K562 (cell line): Measurements from ENCODE around the gene BMPR2. TPM values are rescaled to one million over a fixed set of nuclear protein-coding genes. Genes with fewer than 3 reads are reported as not detected.
"Not testable (repeated sequence)": the region's sequence is repeated elsewhere in the genome, so short reads cannot be mapped to it uniquely, and the experiment has no call there.

Source experiments
- ATAC-seq: fragments of 200-7000 bp; cut with Tn5 transposase; 3 replicates; pipeline ENCODE4 v1.9.1; 2020; ENCODE audit warnings: moderate library complexity
- BruUV-seq: library from RNA; stranded (reverse); fragments of 400-500 nt; replicated peaks from 2 replicates; lab custom pipeline; 2021; lab: Mats Ljungman, UMichigan
- CTCF ChIA-PET: fragments of 300-600 bp; formaldehyde crosslinking; extraction: SDS; loops from one replicate; lab custom pipeline; 2021; ENCODE audit warnings: low intra/inter-chr PET ratio; lab: Yijun Ruan, JAX
- POLR2A ChIA-PET: fragments of 300-600, 350-650 bp; sonication (Branson Sonifier 250); formaldehyde crosslinking; extraction: SDS; loops from one replicate; lab custom pipeline; 2021; ENCODE audit warnings: antibody characterized with exemption, inconsistent platforms; lab: Yijun Ruan, JAX
- DNase-seq, 4 experiments: peaks; one replicate each; pipeline versions ENCODE4 v3.0.0 to v3.0.0-alpha.2; 2011 to 2018; ENCODE audit warnings: low spot score in 3 of 4, mixed read lengths in 3 of 4; ENCODE audit errors: extremely low read depth in 1 of 4
- FAIRE-seq: peaks from 2 replicates; lab custom pipeline; 2011; peaks lifted over from hg19 to GRCh38; lab: Jason Lieb, UNC
- H2AFZ ChIP-seq: 2 replicates; pipeline ENCODE4 v1.6.0; 2011; ENCODE audit warnings: low read depth, low read length, control low read depth, inconsistent platforms
- H3K27ac ChIP-seq: fragments of 200-600 bp; 3 replicates; pipeline ENCODE4 v1.8.0; 2011; ENCODE audit warnings: low read depth, mild to moderate bottlenecking, control low read depth, inconsistent platforms, low read length, moderate library complexity, mixed read lengths; ENCODE audit errors: extremely low read depth
- H3K27me3 ChIP-seq, 2 experiments: fragments of 300-600 bp in 1 of 2; 2 replicates in 1 of 2; 3 replicates in 1 of 2; pipeline versions ENCODE4 v1.6.0 to v1.8.0; 2011; ENCODE audit warnings: inconsistent platforms in 2 of 2, low read length in 2 of 2, mild to moderate bottlenecking in 1 of 2, mixed read lengths in 1 of 2, moderate library complexity in 1 of 2; ENCODE audit not compliant: control insufficient read depth in 2 of 2, insufficient read depth in 2 of 2
- H3K36me3 ChIP-seq: fragments of 300-600 bp; 3 replicates; pipeline ENCODE4 v1.8.0; 2011; ENCODE audit warnings: mild to moderate bottlenecking, low read length, inconsistent platforms; ENCODE audit not compliant: control insufficient read depth, insufficient read depth
- H3K4me1 ChIP-seq, 2 experiments: fragments of 200-600 bp in 1 of 2; replicated peaks in 1 of 2; 2 replicates in 1 of 2; 3 replicates in 1 of 2; pipeline versions ENCODE4 v1.5.1 to v1.8.0; 2011; ENCODE audit warnings: inconsistent platforms in 2 of 2, low read length in 2 of 2, mild to moderate bottlenecking in 1 of 2, mixed read lengths in 1 of 2, moderate library complexity in 1 of 2; ENCODE audit not compliant: control insufficient read depth in 2 of 2, insufficient read depth in 2 of 2
- H3K4me2 ChIP-seq: 2 replicates; pipeline ENCODE4 v1.6.1; 2011; ENCODE audit warnings: low read length, control low read depth, inconsistent platforms, mixed read lengths; ENCODE audit not compliant: insufficient read depth
- H3K4me3 ChIP-seq: fragments of 200-600 bp; sonication (generic), shearing (Covaris generic); 2 replicates; pipeline ENCODE4 v1.5.1; 2016; ENCODE audit warnings: control low read depth, inconsistent platforms
- H3K79me2 ChIP-seq: fragments of 200-600 bp; 3 replicates; pipeline ENCODE4 v1.8.0; 2011; ENCODE audit warnings: low read length, inconsistent platforms; ENCODE audit not compliant: control insufficient read depth, insufficient read depth
- H3K9ac ChIP-seq, 2 experiments: 2 replicates each; pipeline versions ENCODE4 v1.6.0 to v1.6.1; 2011; ENCODE audit warnings: low read depth in 2 of 2, low read length in 2 of 2, control low read depth in 1 of 2, inconsistent platforms in 1 of 2, mild to moderate bottlenecking in 1 of 2, mixed read lengths in 1 of 2; ENCODE audit not compliant: insufficient read depth in 1 of 2
- H3K9me1 ChIP-seq: one replicate; pipeline ENCODE4 v1.6.0; 2011; ENCODE audit warnings: inconsistent platforms, mild to moderate bottlenecking, low read length, moderate library complexity; ENCODE audit not compliant: control insufficient read depth, insufficient read depth
- H3K9me3 ChIP-seq: replicated peaks from 2 replicates; pipeline ENCODE4 v1.5.1; 2011; ENCODE audit warnings: low read depth, low read length, inconsistent platforms; ENCODE audit not compliant: control insufficient read depth, insufficient read depth
- H4K20me1 ChIP-seq: replicated peaks from 2 replicates; pipeline ENCODE4 v1.6.1; 2011; ENCODE audit warnings: low read length, inconsistent platforms, mixed read lengths; ENCODE audit not compliant: control insufficient read depth, insufficient read depth
- CHCHD3 ChIP-seq: fragments of 250-450 bp; sonication (Bioruptor Pico); IDR thresholded peaks from 2 replicates; pipeline ENCODE4 v2.1.2; 2022; ENCODE audit warnings: mild to moderate bottlenecking
- TAF15 ChIP-seq: fragments of 200-400 bp; formaldehyde crosslinking; IDR thresholded peaks from 2 replicates; pipeline ENCODE4 v1.6.1; 2017; ENCODE audit warnings: mild to moderate bottlenecking, low read depth, low read length, moderate library complexity
- WGBS: fragments of 100-300 bp; shearing (Covaris generic); methylation state at CpG from one replicate; pipeline ENCODE4 v1.1.6; 2016; ENCODE audit warnings: low coverage, mixed read lengths; ENCODE audit not compliant: insufficient coverage; ENCODE audit errors: missing lambda C conversion rate; 5-methylcytosine and 5-hydroxymethylcytosine counted together
- in situ Hi-C: fragments of 300-500 bp; cut with MboI; formaldehyde crosslinking; loops from 4 replicates; pipeline ENCODE4 v1.15.0; 2018; ENCODE audit warnings: inconsistent platforms, mixed read lengths
- intact Hi-C: fragments of 100-400 bp; cut with micrococcal nuclease; formaldehyde crosslinking; loops from 2 replicates; pipeline ENCODE4 v1.14.2; 2022
- polyA plus RNA-seq, 8 experiments: library from polyadenylated mRNA; depleted of rRNA in 4 of 8; stranded (reverse) in 5 of 8; unstranded in 3 of 8; fragments of >200 nt; fragmentation: Nextera tagmentation in 2 of 8; fragmentation: Illumina TruSeq in 1 of 8; extraction: Ambion mirVana in 2 of 8; extraction: Trizol in 1 of 8; gene quantifications; 2 replicates each; pipeline versions ENCODE4 v1.2.1 to v1.2.3, GENCODE V29; 2011 to 2014; ENCODE audit warnings: inconsistent platforms in 1 of 8, missing spikeins in 1 of 8
- total RNA-seq, 7 experiments: library from RNA; depleted of rRNA in 6 of 7; stranded (reverse); fragments of >200 nt in 6 of 7; fragmentation: Illumina TruSeq in 2 of 7; extraction: Trizol in 2 of 7; gene quantifications; 2 replicates each; pipeline versions ENCODE4 v1.2.1 to v1.2.3, GENCODE V29; 2011 to 2021; ENCODE audit warnings: low replicate concordance in 1 of 7
- TF ChIP-seq, protein P1 (sequence below): sonication (generic); formaldehyde crosslinking; IDR thresholded peaks from 2 replicates; pipeline ENCODE4 v1.8.0; 2023; ENCODE audit warnings: mild to moderate bottlenecking, missing genetic modification reagents

The BMPR2 gene
- total and polyA plus RNA-seq, 9 of the 15 experiments (the other 6 are each of a cell fraction or from before 2014, with no cell fraction given), result 0.73 to 5.0 (median 3.3) TPM

DNA sequence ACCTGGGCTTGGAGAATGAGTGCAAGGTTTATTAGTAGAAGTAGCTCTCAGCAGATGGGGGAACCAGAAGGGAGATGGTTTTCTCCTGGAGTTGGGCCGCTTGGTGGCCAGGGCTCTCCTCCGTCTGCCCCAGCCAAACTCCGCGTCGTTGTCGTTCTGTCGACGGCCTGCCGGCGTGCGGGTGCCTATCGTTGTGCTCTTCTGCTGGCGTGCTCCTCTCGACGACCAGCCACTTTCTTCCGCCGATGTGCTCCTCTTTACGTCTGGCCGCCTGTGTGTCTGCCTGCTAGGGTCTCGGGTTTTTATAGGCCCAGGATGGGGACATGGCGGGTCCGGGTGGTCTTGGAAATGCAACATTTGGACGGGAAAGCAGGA is 119.1 kb downstream of the BMPR2 start (continued):
- TF ChIP-seq, protein P1, sequence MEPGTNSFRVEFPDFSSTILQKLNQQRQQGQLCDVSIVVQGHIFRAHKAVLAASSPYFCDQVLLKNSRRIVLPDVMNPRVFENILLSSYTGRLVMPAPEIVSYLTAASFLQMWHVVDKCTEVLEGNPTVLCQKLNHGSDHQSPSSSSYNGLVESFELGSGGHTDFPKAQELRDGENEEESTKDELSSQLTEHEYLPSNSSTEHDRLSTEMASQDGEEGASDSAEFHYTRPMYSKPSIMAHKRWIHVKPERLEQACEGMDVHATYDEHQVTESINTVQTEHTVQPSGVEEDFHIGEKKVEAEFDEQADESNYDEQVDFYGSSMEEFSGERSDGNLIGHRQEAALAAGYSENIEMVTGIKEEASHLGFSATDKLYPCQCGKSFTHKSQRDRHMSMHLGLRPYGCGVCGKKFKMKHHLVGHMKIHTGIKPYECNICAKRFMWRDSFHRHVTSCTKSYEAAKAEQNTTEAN (CRISPR knock-in tag), result no peak
- TF ChIP-seq CHCHD3 (CRISPR knock-in tag) (no peak), TAF15 (no peak)

DNA sequence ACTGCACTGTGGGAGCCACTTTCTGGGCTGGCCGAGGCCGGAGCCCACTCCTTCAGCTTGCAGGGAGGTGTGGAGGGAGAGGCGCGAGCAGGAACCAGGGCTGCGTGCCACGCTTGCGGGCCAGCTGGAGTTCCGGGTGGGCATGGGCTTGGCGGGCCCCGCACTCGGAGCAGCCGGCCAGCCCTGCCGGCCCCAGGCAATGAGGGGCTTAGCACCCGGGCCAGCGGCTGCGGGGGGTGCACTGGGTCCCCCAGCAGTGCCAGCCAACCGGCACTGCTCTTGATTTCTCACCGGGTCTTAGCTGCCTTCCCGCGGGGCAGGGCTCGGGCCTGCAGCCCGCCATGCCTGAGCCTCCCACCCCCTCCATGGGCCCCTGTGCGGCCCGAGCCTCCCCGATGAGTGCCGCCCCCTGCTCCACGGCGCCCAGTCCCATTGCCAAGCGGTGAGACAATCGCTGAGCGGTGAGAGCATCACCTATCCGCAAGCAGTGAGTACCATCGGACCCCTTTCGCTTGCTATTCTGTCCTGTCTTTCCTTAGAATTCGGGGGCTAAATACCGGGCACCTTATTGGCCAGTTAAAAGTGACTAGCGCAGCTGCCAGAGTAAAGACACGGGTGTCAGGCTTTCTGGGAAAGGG is 120.8 kb downstream of the BMPR2 start:
- H3K9ac ChIP-seq, H3K4me1 ChIP-seq, in situ Hi-C loops, ATAC-seq, POLR2A ChIA-PET, H3K79me2 ChIP-seq, H3K4me3 ChIP-seq, H2AFZ ChIP-seq, DNase-seq, H3K27me3 ChIP-seq, H4K20me1 ChIP-seq, H3K9me3 ChIP-seq, H3K4me2 ChIP-seq, H3K9me1 ChIP-seq, BruUV-seq, H3K36me3 ChIP-seq, intact Hi-C loops, CTCF ChIA-PET, FAIRE-seq, H3K27ac ChIP-seq: not testable (repeated sequence)
- WGBS, result no CpG with 5 or more reads among the region's 38 CpGs

DNA sequence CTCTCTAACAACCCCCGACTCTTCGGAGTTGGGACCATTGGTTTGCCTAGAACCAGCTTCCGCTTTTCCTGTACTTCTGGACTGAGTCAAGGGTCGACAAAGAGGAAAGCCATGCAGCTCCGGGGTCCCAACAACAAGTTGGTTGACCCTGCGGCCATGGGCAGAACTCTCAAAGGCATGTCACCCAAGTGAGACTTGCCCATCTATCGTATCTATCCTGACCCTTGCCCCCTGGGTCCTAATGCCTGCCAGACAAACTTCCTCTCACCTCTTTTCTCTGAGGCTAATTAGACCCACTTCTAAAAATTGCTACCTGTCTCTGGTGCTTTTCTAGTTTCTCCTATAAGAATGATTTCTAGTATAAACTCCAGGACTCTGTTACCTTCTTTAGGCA is 121.3 kb downstream of the BMPR2 start:
- ATAC-seq, H3K4me1 ChIP-seq, H3K9me1 ChIP-seq, H3K27me3 ChIP-seq, H2AFZ ChIP-seq, intact Hi-C loops, H3K27ac ChIP-seq, H3K36me3 ChIP-seq, CTCF ChIA-PET, H3K4me2 ChIP-seq, POLR2A ChIA-PET, H4K20me1 ChIP-seq, H3K79me2 ChIP-seq, DNase-seq, H3K9ac ChIP-seq, H3K9me3 ChIP-seq, in situ Hi-C loops, H3K4me3 ChIP-seq, FAIRE-seq, BruUV-seq: not testable (repeated sequence)
- 30% methylated on average over 2 of the region's 7 CpGs for WGBS

DNA sequence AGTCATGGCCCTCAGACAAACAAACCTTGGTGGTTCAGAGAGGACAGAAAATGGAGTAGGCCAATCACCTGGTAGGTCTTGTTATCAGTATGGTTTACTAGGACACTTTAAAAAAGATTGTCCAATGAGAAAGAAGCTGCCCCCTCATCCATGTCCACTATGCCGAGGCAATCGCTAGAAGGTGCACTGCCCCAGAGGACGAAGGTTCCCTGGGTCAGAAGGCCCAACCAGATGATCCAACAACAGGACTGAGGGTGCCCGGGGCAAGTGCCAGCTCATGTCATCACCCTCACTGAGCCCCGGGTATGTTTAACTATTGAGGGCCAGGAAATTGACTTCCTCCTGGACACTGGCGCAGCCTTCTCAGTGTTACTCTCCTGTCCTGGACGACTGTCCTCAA is 123.7 kb downstream of the BMPR2 start:
- H3K9ac ChIP-seq, H3K27me3 ChIP-seq, ATAC-seq, BruUV-seq, H3K9me1 ChIP-seq, CTCF ChIA-PET, H3K9me3 ChIP-seq, H3K4me2 ChIP-seq, H3K36me3 ChIP-seq, POLR2A ChIA-PET, DNase-seq, H2AFZ ChIP-seq, H4K20me1 ChIP-seq, intact Hi-C loops, FAIRE-seq, H3K79me2 ChIP-seq, H3K27ac ChIP-seq, H3K4me3 ChIP-seq, in situ Hi-C loops, H3K4me1 ChIP-seq: not testable (repeated sequence)
- WGBS, result 68% methylated on average over 3 of the region's 7 CpGs
